GM12865 (cell line): ENCODE results near the gene SRPRA.
"Not testable (repeated sequence)": the region's sequence is repeated elsewhere in the genome, so short reads cannot be mapped to it uniquely, and the experiment has no call there.

Source experiments
- DNase-seq: peaks from one replicate; pipeline ENCODE4 v3.0.0; 2010; ENCODE audit warnings: low read depth
- H3K4me3 ChIP-seq: 2 replicates; pipeline ENCODE4 v1.5.1; 2011; ENCODE audit warnings: mild to moderate bottlenecking, low read depth, low read length, control low read depth
- TF ChIP-seq, protein P1 (sequence below): IDR thresholded peaks from 2 replicates; pipeline ENCODE4 v1.5.1; 2011; ENCODE audit warnings: low read length, control low read depth, low read depth, inconsistent platforms; ENCODE audit not compliant: insufficient read depth; ENCODE audit errors: missing control alignments

The SRPRA gene

DNA sequence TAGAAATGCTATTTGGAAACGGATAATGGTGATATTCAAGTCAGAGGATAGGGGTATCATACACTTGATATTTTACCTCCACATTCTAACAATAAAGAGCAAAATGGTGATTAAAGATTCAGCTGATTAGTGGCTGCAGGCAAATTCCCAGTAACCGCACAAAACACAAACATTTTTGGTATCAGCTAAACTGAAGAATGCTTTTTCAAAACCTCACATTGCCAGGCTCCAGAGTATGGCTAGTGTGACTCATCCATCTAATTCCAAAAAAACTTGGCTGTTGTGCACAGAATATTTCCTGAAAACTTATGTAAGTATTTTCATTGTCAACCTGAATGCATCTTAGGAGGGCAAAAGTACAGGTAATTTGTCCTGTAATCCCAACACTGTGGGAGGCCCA lies 10.9 kb downstream of the SRPRA start:
- no peak for DNase-seq
- no peak overlapping the region for H3K4me3 ChIP-seq
- TF ChIP-seq, protein P1, sequence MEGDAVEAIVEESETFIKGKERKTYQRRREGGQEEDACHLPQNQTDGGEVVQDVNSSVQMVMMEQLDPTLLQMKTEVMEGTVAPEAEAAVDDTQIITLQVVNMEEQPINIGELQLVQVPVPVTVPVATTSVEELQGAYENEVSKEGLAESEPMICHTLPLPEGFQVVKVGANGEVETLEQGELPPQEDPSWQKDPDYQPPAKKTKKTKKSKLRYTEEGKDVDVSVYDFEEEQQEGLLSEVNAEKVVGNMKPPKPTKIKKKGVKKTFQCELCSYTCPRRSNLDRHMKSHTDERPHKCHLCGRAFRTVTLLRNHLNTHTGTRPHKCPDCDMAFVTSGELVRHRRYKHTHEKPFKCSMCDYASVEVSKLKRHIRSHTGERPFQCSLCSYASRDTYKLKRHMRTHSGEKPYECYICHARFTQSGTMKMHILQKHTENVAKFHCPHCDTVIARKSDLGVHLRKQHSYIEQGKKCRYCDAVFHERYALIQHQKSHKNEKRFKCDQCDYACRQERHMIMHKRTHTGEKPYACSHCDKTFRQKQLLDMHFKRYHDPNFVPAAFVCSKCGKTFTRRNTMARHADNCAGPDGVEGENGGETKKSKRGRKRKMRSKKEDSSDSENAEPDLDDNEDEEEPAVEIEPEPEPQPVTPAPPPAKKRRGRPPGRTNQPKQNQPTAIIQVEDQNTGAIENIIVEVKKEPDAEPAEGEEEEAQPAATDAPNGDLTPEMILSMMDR, result no peak

DNA sequence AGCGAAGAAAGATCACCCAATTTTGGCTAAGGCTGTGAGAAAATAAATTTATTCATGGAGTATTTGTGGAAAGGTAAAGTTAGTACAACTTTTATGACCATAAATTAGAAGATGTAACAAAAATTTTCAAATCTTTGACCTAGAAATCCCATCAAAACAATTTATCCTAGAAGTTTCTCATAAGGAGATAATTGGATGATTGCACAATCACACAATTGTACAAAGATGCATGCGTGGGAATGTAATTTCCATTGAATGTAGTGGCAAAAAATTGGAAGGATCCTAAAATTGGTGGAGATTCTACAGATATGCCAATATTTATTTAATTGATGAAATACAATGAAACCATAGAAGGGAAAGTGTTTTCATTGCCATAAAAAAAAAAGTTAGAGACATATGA lies 11.6 kb downstream of the SRPRA start:
- H3K4me3 ChIP-seq, result no peak overlapping the region
- DNase-seq, result no peak
- TF ChIP-seq, protein P1, result no peak

DNA sequence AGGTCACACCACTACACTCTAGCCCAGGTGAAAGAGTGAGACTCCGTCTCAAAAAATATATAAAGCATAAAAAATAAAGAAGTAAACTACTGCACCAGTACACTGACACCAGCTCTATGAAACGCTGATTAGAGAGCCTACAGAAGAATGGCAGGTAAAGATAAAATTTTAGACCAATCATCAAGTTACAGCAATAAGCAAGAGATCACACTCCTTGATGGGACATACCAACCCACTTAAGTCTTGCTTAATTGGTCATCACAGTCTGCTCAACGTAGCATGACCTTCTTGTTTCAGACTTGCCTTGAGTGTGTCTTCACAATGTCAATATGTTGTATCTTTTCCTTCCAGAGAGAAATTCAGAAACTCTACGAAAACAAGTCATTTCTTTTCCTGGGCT lies 12.5 kb downstream of the SRPRA start:
- H3K4me3 ChIP-seq, result no peak overlapping the region
- DNase-seq, result no peak
- TF ChIP-seq, protein P1, result no peak

DNA sequence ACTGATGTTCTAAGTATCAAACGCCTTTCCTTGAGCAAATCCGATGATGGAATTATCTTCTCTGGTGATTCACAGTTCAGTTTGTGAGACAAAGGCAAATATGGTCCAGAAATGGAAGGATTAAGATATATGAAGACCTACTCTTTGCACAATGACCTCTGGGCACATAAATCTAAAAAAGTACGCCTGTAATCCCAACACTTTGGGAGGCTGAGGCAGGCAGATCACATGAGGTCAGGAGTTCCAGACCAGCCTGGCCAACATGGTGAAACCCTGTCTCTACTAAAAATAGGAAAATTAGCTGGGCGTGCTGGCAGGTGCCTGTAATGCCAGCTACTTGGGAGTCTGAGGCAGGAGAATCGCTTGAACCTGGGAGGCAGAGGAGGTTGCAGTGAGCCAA lies 13.2 kb downstream of the SRPRA start:
- not testable (repeated sequence) for H3K4me3 ChIP-seq, DNase-seq

DNA sequence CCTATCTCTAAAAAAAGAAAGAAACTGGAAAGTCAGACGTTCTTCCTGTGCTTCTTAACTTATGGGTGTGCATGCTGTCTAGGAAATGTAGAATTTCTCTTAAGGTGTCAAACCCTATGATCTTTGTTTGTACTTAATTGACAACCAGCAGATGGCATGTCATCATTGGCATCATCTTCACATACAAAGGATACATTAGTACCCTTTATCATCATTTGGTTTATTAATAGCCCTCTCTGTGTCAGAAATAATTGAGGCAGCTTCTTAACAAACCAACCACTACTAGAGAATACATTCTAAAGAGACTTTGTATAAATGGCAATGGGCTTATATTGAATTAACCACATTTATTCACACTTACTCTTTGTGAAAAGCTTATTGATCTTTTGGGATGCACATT lies 13.9 kb downstream of the SRPRA start:
- DNase-seq, result no peak
- TF ChIP-seq, protein P1, result no peak
- H3K4me3 ChIP-seq, result no peak overlapping the region

DNA sequence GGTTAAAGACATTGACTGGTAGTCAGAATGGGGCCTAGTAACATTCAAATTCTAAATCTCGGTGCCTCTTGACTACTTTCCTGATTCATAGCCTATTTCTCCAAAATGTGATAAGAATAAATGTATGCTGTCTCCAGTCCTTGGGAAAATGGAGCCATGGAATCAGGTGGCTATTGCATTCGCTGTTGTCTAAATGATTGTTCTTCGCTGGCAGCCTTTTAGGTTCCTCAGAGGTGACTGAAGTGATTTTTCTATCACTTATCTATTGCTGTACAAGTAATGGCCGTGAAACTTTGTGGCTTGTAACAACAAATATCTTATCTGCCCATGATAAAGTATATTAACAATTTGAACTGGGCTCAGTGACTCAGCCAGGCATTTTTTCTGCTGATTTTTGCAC lies 15.4 kb downstream of the SRPRA start:
- TF ChIP-seq, protein P1, result no peak
- no peak for DNase-seq

DNA sequence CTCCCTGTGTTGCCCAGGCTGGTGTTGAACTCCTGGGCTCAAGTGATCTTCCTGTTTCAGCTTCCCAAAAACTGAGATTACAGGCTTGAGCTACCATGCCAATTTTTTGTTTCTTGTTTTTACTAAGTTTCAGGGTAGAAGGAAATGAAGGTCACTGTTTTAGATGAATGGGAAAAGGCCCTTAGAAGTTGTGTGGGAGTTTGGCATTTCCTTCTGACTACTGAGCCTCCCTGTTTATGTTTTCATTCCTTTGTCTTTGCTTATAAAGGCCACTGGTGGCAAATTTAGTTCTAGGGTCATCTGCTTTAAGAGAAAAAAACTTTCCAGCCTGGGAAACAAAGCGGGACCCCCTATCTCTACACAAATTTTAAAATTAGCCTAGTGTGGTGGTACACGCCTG lies 22.1 kb downstream of the SRPRA start:
- no peak for DNase-seq
- TF ChIP-seq, protein P1, result no peak
- no peak overlapping the region for H3K4me3 ChIP-seq

More for the DNA sequence above, 15.4 kb downstream of the SRPRA start:
- no peak overlapping the region for H3K4me3 ChIP-seq

DNA sequence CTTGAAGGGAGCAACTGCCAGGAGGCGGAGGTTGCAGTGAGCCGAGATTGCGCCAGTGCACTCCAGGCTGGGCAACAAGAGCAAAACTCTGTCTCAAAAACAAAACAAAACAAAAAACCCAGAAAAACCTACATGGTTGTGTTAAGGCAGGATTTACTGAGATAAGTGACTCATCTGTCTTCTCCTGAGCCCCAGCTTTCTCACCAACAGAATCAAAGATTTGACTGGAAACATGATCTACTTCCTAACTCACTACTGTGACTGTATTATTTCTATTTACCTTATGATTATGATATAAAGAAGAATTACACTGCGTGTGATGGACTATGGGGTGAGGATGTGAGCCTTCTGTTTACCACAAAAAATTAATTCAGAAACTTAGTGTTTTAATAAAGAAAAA lies 35.3 kb downstream of the SRPRA start:
- TF ChIP-seq, protein P1, result no peak
- no peak overlapping the region for H3K4me3 ChIP-seq
- no peak for DNase-seq
